Ascending aorta (tissue), 2 donors: ENCODE measurements around the gene SPTBN1. TPM values are rescaled to one million over a fixed set of nuclear protein-coding genes. Genes with fewer than 3 reads are reported as not detected.

Experiments
- DNase-seq, 2 donors: peaks; one replicate each; pipeline ENCODE4 v3.0.0-alpha.2; 2019; ENCODE audit warnings: low spot score in 2 of 2
- H3K27ac ChIP-seq, 2 donors: fragments of 200-600 bp; sonication (generic); one replicate each; pipeline ENCODE4 v1.5.1; 2016 to 2017; ENCODE audit warnings: mild to moderate bottlenecking in 1 of 2
- H3K27me3 ChIP-seq: fragments of 200-600 bp; sonication (generic); one replicate; pipeline ENCODE4 v1.5.1; 2017
- H3K36me3 ChIP-seq, 2 donors: fragments of 200-600 bp; sonication (generic); one replicate each; pipeline ENCODE4 v1.5.1; 2016
- H3K4me1 ChIP-seq, 2 donors: fragments of 200-600 bp; sonication (generic); one replicate each; pipeline ENCODE4 v1.5.1; 2016 to 2017; ENCODE audit warnings: mild to moderate bottlenecking in 1 of 2
- H3K4me3 ChIP-seq, 2 donors: fragments of 200-600 bp; sonication (generic); one replicate each; pipeline ENCODE4 v1.5.1; 2016 to 2017; ENCODE audit warnings: mild to moderate bottlenecking in 1 of 2
- H3K9me3 ChIP-seq, 2 donors: fragments of 200-600 bp; sonication (generic); one replicate each; pipeline ENCODE4 v1.5.1; 2016
- intact Hi-C: fragments of 100-400 bp; cut with DNase I; formaldehyde crosslinking; loops from one replicate; pipeline ENCODE4 v1.15.1; 2023
- total RNA-seq: library from RNA; depleted of rRNA; stranded (reverse); fragments of >200 nt; gene quantifications from one replicate; pipeline ENCODE4 v1.1.0, GENCODE V29; 2016
- TF ChIP-seq, protein P1 (sequence below), 3 experiments: fragments of 200-600 bp in 2 of 3; fragments of 450-650 bp in 1 of 3; sonication (generic) in 2 of 3; IDR thresholded peaks; one replicate each; pipeline ENCODE4 v1.5.1; 2016 to 2019; ENCODE audit warnings: antibody characterized with exemption in 3 of 3, mild to moderate bottlenecking in 1 of 3, moderate library complexity in 1 of 3

Gene SPTBN1
- total RNA-seq, 1 donor from 2014 or later: 246 TPM

DNA sequence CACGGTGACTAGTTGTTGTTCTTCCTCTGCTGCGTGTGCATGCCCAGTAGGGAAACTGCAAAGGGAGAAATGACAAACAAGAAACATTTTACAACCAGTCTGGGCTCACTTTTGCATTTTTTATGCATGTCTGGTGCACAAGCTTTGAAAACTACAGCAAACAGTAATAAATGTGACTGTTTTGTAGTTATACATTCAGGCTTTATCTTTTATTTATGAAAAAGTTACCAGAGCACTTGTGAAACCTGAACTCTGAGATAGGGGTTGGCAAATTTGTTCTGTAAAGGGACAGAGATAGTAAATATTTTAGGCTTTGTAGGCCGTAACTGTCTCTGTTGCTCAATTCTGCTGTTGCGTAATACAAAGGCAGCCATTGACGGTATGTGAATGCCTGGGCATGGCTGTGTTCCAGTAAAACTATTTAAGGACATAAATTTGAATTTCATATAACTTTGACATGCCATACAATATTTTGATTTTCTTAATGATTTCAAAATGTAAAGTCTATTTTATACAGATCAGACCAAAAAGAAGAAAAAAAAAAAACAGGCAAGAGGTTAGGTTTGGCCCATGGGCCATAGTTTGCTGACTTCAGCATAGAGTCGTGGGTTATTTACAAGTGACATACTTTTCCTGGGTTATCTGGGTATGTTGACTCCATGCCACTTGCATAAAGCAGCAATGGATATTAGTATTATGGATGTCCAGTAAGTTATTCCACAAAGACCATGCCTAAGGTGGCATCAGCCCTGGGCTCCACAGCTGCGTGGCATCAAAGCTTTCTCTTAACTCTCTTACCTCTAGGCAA is 213.8 kb downstream of the SPTBN1 start:
- peaks cover 3 to 14% of the 10 kb centered on the region in 2 donors for H3K4me1 ChIP-seq
- H3K4me3 ChIP-seq: no peak overlapping the region
- peak overlapping the region; percentile 12 to 51 for H3K27ac ChIP-seq
- H3K36me3 ChIP-seq: peaks cover 27 to 47% of the 10 kb centered on the region in 2 donors
- intact Hi-C loops: no loop called here
- H3K27me3 ChIP-seq: no peaks in the 10 kb centered on the region
- no peak for DNase-seq
- TF ChIP-seq, protein P1, sequence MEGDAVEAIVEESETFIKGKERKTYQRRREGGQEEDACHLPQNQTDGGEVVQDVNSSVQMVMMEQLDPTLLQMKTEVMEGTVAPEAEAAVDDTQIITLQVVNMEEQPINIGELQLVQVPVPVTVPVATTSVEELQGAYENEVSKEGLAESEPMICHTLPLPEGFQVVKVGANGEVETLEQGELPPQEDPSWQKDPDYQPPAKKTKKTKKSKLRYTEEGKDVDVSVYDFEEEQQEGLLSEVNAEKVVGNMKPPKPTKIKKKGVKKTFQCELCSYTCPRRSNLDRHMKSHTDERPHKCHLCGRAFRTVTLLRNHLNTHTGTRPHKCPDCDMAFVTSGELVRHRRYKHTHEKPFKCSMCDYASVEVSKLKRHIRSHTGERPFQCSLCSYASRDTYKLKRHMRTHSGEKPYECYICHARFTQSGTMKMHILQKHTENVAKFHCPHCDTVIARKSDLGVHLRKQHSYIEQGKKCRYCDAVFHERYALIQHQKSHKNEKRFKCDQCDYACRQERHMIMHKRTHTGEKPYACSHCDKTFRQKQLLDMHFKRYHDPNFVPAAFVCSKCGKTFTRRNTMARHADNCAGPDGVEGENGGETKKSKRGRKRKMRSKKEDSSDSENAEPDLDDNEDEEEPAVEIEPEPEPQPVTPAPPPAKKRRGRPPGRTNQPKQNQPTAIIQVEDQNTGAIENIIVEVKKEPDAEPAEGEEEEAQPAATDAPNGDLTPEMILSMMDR (IDR thresholded peaks at IDR 0.05): no peak
- H3K9me3 ChIP-seq: no peaks in the 10 kb centered on the region

GRCh38 chr2:54670485-54671009 is 214.4 kb downstream of the SPTBN1 start:
- TF ChIP-seq, protein P1 (IDR thresholded peaks at IDR 0.05): no peak
- H3K27ac ChIP-seq: peak overlapping the region; percentile 12 to 51
- peaks cover 3 to 14% of the 10 kb centered on the region in 2 donors for H3K4me1 ChIP-seq
- no peaks in the 10 kb centered on the region for H3K27me3 ChIP-seq
- H3K4me3 ChIP-seq: no peak overlapping the region
- no peak for DNase-seq
- H3K9me3 ChIP-seq: no peaks in the 10 kb centered on the region
- peaks cover 27 to 43% of the 10 kb centered on the region in 2 donors for H3K36me3 ChIP-seq
- intact Hi-C loops: no loop called here

DNA sequence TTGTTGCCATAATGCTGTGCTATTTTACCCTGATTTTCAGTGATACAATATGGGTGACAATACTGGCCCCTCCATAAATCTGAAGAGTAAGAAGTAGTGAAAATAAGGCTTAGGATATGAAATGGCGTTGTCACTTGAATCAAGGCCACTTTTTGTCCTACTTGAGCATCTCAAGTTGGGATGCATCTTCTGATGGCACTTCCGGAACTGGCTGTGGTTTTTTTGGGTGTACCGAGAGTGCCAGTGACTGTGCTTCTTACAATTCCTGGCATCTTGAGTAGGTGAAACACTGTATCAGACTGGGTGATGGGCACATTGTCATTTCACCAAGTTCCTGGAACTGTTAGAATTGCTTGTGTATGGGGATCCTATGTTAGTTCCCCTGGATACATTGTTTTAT is 214.9 kb downstream of the SPTBN1 start:
- H3K36me3 ChIP-seq: peaks cover 27 to 43% of the 10 kb centered on the region in 2 donors
- no peak overlapping the region for H3K27ac ChIP-seq
- no peak overlapping the region for H3K4me3 ChIP-seq
- no peak for DNase-seq
- no peaks in the 10 kb centered on the region for H3K9me3 ChIP-seq
- TF ChIP-seq, protein P1 (IDR thresholded peaks at IDR 0.05): no peak
- no peaks in the 10 kb centered on the region for H3K27me3 ChIP-seq
- intact Hi-C loops: no loop called here
- H3K4me1 ChIP-seq: peaks cover 1 to 12% of the 10 kb centered on the region in 2 donors

- Histone ChIP-seq H3K27ac (no peak overlapping the region), H3K4me1 (peaks cover 0 to 5% of the 10 kb centered on the region in 2 donors), H3K27me3 (no peaks in the 10 kb centered on the region), H3K36me3 (peaks cover 22 to 43% of the 10 kb centered on the region in 2 donors), H3K9me3 (no peaks in the 10 kb centered on the region), H3K4me3 (no peak overlapping the region)
- TF ChIP-seq, protein P1 (IDR thresholded peaks at IDR 0.05): no peak
- DNase-seq: no peak
- intact Hi-C loops: no loop called here
These were observed 215.9 kb downstream of the SPTBN1 start for GRCh38 chr2:54671875-54672589.

DNA sequence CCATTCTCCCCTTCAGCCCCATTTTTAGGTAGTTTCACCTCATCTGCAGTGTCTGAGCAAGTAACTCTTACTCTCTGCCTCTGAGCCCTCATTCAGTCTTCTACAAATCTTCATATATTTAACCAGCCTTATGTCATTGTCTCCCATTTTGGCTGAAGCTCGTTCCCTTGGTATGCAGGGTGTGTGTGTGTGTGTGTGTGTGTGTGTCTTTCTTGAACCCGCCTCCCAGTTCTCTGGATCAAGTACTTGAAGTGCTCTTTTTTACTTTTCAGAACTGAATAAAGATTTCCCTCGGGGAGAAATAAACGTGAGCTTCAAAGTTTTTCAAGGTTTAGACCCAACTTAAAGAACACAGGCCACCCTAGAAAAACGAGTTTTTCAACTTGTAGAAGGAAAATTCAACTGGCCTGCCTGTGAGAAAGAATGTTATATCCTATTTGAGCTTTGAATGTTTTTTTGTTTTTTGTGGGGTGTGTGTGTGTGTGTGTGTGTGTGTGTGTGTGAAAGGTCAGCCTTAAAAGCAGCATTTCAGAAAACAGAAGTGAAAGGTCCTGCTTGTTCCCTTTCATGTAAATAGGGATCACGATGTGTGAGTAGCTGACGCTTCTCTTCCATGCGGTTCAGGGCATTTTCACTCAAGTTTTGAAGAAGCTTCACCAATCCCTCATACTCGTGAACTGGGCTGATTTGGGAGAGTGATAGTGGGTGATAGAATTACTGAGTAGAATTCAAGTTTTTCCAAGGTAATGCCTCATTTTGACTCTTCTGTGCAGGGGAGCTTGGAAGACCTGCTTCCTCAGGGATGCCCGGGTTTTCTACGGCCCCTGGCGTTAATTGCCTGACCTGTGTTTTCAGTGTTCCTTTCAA is 216.7 kb downstream of the SPTBN1 start:
- peak overlapping the region; percentile 76 to 77 for H3K27ac ChIP-seq
- intact Hi-C loops: no loop called here
- no peaks in the 10 kb centered on the region for H3K27me3 ChIP-seq
- H3K36me3 ChIP-seq: peaks cover 14 to 35% of the 10 kb centered on the region in 2 donors
- no peaks in the 10 kb centered on the region for H3K4me1 ChIP-seq
- no peak overlapping the region for H3K4me3 ChIP-seq
- DNase-seq: no peak
- H3K9me3 ChIP-seq: no peaks in the 10 kb centered on the region
- TF ChIP-seq, protein P1 (IDR thresholded peaks at IDR 0.05): no peak
